Measurements from ENCODE around the gene MRNIP. TPM values are rescaled to one million over a fixed set of nuclear protein-coding genes. Genes with fewer than 3 reads are reported as not detected.

MRNIP gene
- polyA plus RNA-seq, 1 donor (not counting 4 experiments of a cell fraction or from before 2014, with no cell fraction given), result 14.9 TPM

GRCh38 chr5:179858241-179858585 is 404 bp downstream of the MRNIP start:
- no peak for FAIRE-seq
- Histone ChIP-seq H3K4me2 (ENCODE audit: control insufficient read depth, extremely low read depth, insufficient read depth, low read depth, low read length) (peak overlapping the region; percentile 89), H4K20me1 (ENCODE audit: control insufficient read depth, extremely low read depth, insufficient read depth, low read length) (no peaks in the 10 kb centered on the region), H3K9me1 (ENCODE audit: control insufficient read depth, extremely low read depth, insufficient read depth, low read length) (no peaks in the 10 kb centered on the region), H3K79me2 (ENCODE audit: control insufficient read depth, insufficient read depth, low read length) (peaks cover 11% of the 10 kb centered on the region), H3K27me3 (ENCODE audit: control insufficient read depth, extremely low read depth, insufficient read depth, low read length) (no peaks in the 10 kb centered on the region), H3K27ac (ENCODE audit: control insufficient read depth, insufficient read depth, low read length) (peak overlapping the region; percentile 66), H3K4me3 (ENCODE audit: control insufficient read depth in 2 of 3, extremely low read depth in 1 of 3, insufficient read depth in 2 of 3, low read depth in 1 of 3, low read length in 3 of 3) (peak overlapping the region; percentile 78 to 96 (median 82)), H3K9me3 (ENCODE audit: control insufficient read depth, low read depth, low read length) (no peaks in the 10 kb centered on the region), H2AFZ (ENCODE audit: control insufficient read depth, low read length) (peak overlapping the region; percentile 96), H3K4me1 (ENCODE audit: control insufficient read depth, extremely low read depth, insufficient read depth, low read length) (peaks cover 6% of the 10 kb centered on the region), H3K36me3 (ENCODE audit: control insufficient read depth in 2 of 2, extremely low read depth in 1 of 2, insufficient read depth in 2 of 2, low read length in 2 of 2) (peaks cover 8 to 11% of the 10 kb centered on the region in 2 experiments), H3K9ac (ENCODE audit: control insufficient read depth, extremely low read depth, insufficient read depth, low read length) (peak overlapping the region; percentile 88)
- dilution Hi-C loops (cut with MboI; ENCODE audit: extremely low pct_ligation_motif_present, low sequenced_read_pairs), result no loop called here
- no peak for TF ChIP-seq EZH2 (IDR thresholded peaks at IDR 0.05; ENCODE audit: low read length)
- TF ChIP-seq, protein P1, sequence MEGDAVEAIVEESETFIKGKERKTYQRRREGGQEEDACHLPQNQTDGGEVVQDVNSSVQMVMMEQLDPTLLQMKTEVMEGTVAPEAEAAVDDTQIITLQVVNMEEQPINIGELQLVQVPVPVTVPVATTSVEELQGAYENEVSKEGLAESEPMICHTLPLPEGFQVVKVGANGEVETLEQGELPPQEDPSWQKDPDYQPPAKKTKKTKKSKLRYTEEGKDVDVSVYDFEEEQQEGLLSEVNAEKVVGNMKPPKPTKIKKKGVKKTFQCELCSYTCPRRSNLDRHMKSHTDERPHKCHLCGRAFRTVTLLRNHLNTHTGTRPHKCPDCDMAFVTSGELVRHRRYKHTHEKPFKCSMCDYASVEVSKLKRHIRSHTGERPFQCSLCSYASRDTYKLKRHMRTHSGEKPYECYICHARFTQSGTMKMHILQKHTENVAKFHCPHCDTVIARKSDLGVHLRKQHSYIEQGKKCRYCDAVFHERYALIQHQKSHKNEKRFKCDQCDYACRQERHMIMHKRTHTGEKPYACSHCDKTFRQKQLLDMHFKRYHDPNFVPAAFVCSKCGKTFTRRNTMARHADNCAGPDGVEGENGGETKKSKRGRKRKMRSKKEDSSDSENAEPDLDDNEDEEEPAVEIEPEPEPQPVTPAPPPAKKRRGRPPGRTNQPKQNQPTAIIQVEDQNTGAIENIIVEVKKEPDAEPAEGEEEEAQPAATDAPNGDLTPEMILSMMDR (optimal IDR thresholded peaks at IDR 0.05 in 1 of 3, IDR thresholded peaks at IDR 0.05 in 1 of 3, conservative IDR thresholded peaks at IDR 0.05 in 1 of 3; ENCODE audit: extremely low read depth in 1 of 3, insufficient read depth in 2 of 3, low read length in 3 of 3), result no peak
- no peak for DNase-seq (ENCODE audit: low read depth, low spot score)

DNA sequence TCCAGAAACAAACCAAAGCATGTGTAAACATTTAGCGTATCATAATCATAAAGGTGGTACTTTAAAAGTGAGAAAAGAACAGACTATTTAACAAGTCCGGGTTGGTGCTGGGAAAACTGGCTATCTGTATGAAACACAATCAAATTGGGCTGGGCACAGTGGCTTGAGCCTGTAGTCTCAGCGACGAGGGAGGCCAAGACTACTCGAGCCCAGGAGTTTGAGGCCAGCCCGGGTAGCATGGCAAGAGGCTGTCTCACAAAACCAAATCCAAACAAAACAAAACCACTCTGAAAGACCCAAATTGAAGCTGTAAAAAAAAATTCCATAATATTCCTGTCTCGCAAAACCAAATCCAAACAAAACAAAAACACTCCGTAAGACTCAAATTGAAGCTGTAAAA is 4.3 kb downstream of the MRNIP start:
- H4K20me1 ChIP-seq (ENCODE audit: control insufficient read depth, extremely low read depth, insufficient read depth, low read length), result no peaks in the 10 kb centered on the region
- peaks cover 2% of the 10 kb centered on the region for H3K4me1 ChIP-seq (ENCODE audit: control insufficient read depth, extremely low read depth, insufficient read depth, low read length)
- H3K36me3 ChIP-seq (ENCODE audit: control insufficient read depth in 2 of 2, extremely low read depth in 1 of 2, insufficient read depth in 2 of 2, low read length in 2 of 2), result peaks cover 10 to 19% of the 10 kb centered on the region in 2 experiments
- H3K9ac ChIP-seq (ENCODE audit: control insufficient read depth, extremely low read depth, insufficient read depth, low read length), result no peak overlapping the region
- no peaks in the 10 kb centered on the region for H3K27me3 ChIP-seq (ENCODE audit: control insufficient read depth, extremely low read depth, insufficient read depth, low read length)
- H3K9me1 ChIP-seq (ENCODE audit: control insufficient read depth, extremely low read depth, insufficient read depth, low read length), result no peaks in the 10 kb centered on the region
- dilution Hi-C loops (cut with MboI; ENCODE audit: extremely low pct_ligation_motif_present, low sequenced_read_pairs), result no loop called here
- no peak overlapping the region for H3K27ac ChIP-seq (ENCODE audit: control insufficient read depth, insufficient read depth, low read length)
- H3K79me2 ChIP-seq (ENCODE audit: control insufficient read depth, insufficient read depth, low read length), result peaks cover 11% of the 10 kb centered on the region
- H3K9me3 ChIP-seq (ENCODE audit: control insufficient read depth, low read depth, low read length), result no peaks in the 10 kb centered on the region
- H3K4me3 ChIP-seq (ENCODE audit: control insufficient read depth in 2 of 3, extremely low read depth in 1 of 3, insufficient read depth in 2 of 3, low read depth in 1 of 3, low read length in 3 of 3), result no peak overlapping the region
- no peak overlapping the region for H2AFZ ChIP-seq (ENCODE audit: control insufficient read depth, low read length)
- DNase-seq (ENCODE audit: low read depth, low spot score), result no peak
- no peak overlapping the region for H3K4me2 ChIP-seq (ENCODE audit: control insufficient read depth, extremely low read depth, insufficient read depth, low read depth, low read length)
- no peak for TF ChIP-seq EZH2 (IDR thresholded peaks at IDR 0.05; ENCODE audit: low read length)
- TF ChIP-seq, protein P1 (optimal IDR thresholded peaks at IDR 0.05 in 1 of 3, IDR thresholded peaks at IDR 0.05 in 1 of 3, conservative IDR thresholded peaks at IDR 0.05 in 1 of 3; ENCODE audit: extremely low read depth in 1 of 3, insufficient read depth in 2 of 3, low read length in 3 of 3), result no peak
- no peak for FAIRE-seq
